ENCODE data around the gene DAP3. TPM values are rescaled to one million over a fixed set of nuclear protein-coding genes. Genes with fewer than 3 reads are reported as not detected.

Gene DAP3
- total and polyA plus RNA-seq, 2 of the 8 experiments (the other 6 are each of a cell fraction or from before 2014, with no cell fraction given): 66.3 to 87.1 TPM

GRCh38 chr1:155681776-155682175 is 7.1 kb upstream of the DAP3 start (continued):
- no peak for TF ChIP-seq CTCF (IDR thresholded peaks at IDR 0.05; ENCODE audit: control extremely low read depth in 1 of 3, insufficient read depth in 1 of 3, low read depth in 1 of 3, low read length in 3 of 3)
